Stimulated activated naive CD8-positive, alpha-beta T cell treated with anti-CD3 and anti-CD28 coated beads, Interleukin-15, Interleukin-2, amounts not matched to agents 100 ng/mL and 50 ng/mL, for 24 hours (primary cell): ENCODE measurements around the gene SLC24A4.

Experiments used
- H3K27ac Mint-ChIP-seq: one replicate; pipeline ENCODE4 v1.8.0; 2021; ENCODE audit warnings: mild to moderate bottlenecking, mixed read lengths
- H3K27me3 Mint-ChIP-seq: one replicate; pipeline ENCODE4 v1.8.0; 2021; ENCODE audit warnings: mixed read lengths
- H3K36me3 Mint-ChIP-seq: one replicate; pipeline ENCODE4 v1.8.0; 2021; ENCODE audit warnings: low read depth, mixed read lengths
- H3K4me1 Mint-ChIP-seq: one replicate; pipeline ENCODE4 v1.8.0; 2021; ENCODE audit warnings: low read depth, mixed read lengths
- H3K4me3 Mint-ChIP-seq: one replicate; pipeline ENCODE4 v1.8.0; 2021; ENCODE audit warnings: mild to moderate bottlenecking, mixed read lengths
- H3K9me3 Mint-ChIP-seq: one replicate; pipeline ENCODE4 v1.8.0; 2021; ENCODE audit warnings: mixed read lengths

Gene SLC24A4

DNA sequence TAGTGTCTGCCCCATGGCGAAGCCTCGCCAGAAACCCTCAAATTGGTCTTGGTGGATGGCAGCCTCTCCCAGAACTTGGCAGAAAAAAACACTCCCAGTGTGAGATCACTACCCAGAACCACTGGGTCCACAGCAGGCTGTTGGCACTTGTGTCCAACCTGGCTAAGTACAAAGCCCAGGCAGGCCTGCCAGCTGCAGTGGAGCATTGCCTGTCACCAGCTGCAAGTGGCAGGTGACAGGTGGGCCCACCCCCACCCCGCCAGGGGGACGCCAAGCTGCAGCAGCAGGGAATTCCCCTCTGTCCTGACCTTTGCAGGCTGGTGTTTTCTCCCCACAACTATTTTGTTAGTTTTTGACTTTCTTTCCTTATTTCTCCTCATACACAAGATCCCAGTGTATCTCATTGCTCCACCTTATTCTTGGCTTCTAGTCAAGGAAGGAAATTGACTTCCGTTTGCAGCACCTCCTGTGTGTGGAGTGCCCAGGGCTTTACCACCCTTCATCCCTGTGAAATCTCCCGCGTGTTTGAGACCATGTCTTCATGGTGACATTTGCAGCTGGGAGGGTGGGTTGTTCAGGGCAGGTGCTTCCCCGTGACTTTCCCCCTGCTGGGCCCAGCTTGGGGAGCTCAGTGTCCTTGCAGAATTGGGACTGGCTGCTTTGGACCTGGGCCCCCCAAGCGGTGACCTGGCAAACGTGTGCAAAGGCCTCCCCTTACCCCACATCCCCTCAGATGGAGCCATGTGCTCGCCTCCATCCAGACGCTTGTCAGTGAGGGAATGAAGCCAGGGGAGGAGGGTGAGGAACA lies 116.8 kb downstream of the SLC24A4 start:
- no peaks in the 10 kb centered on the region for H3K9me3 Mint-ChIP-seq
- no peaks in the 10 kb centered on the region for H3K36me3 Mint-ChIP-seq
- peaks cover 28% of the 10 kb centered on the region for H3K4me1 Mint-ChIP-seq
- no peaks in the 10 kb centered on the region for H3K27me3 Mint-ChIP-seq
- peak overlapping the region; percentile 56 for H3K27ac Mint-ChIP-seq
- no peak overlapping the region for H3K4me3 Mint-ChIP-seq

DNA sequence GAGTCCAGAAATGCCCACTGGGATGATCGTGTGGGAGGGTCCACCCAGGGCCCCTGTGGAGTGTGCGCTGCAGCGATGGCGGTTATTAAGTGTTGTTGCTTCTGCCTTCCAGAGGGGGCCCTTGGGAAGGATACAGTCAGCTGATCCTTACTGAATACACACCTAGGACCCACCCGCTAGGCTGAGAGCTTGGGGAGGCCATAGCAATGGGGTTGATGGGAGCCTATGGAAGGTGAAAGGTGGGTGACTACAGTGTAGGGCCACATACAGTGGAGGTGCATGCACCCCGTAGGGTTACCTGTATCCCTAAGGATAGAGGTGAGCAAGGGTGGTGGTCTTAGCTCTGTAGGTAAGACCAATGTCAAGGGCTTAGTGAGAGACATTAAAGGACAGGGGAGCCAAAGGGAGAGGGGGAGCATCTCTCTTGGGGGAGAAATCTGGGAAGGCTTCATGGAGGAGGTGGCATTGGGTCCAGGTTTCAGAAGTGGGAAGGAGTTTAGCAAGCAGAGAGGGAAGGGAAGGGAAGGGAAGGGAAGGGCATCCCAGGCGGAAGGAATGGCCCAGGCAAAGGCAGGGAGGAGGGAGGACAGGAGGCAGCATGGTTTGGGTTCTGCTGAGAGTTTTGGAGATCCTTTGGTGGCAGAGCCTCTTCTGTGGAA lies 117.5 kb downstream of the SLC24A4 start:
- no peaks in the 10 kb centered on the region for H3K9me3 Mint-ChIP-seq
- no peaks in the 10 kb centered on the region for H3K27me3 Mint-ChIP-seq
- H3K27ac Mint-ChIP-seq, result peak overlapping the region; percentile 61
- no peaks in the 10 kb centered on the region for H3K36me3 Mint-ChIP-seq
- peaks cover 28% of the 10 kb centered on the region for H3K4me1 Mint-ChIP-seq
- no peak overlapping the region for H3K4me3 Mint-ChIP-seq

DNA sequence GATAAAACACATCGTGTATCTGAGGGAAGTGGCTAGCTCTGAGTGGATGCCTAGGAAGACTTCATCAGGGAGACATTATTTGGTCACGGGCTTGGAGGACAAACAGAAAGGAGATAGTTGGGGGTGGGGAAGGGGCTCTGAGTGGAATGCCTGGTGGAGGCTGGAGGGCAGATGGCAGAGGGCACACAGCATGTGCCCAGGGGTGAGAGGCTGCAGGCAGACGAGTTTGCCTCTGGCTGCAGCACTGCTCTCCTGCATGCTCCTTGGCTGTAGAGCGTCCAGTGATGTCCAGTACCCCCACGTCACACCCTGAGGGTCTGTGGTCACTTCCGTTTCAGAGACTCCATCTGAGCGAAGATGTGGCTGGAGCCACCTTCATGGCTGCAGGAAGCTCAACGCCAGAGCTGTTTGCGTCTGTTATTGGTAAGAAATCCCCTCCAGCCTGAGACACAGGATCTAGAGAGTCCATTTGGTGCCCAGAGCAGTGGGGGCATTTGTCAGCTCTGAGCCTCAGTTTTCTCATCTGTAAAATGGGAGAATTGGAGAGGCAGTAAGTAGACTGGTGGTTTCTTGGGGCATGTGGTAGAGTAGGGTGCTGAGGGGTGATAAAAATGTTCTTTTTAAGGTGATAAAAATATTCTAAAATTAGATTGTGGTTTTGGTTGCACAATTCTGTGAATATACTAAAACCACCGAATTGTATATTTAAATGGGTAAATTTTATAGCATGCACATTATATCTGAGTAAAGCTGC lies 119.0 kb downstream of the SLC24A4 start:
- H3K27ac Mint-ChIP-seq, result no peak overlapping the region
- H3K36me3 Mint-ChIP-seq, result no peaks in the 10 kb centered on the region
- H3K27me3 Mint-ChIP-seq, result no peaks in the 10 kb centered on the region
- peaks cover 28% of the 10 kb centered on the region for H3K4me1 Mint-ChIP-seq
- no peak overlapping the region for H3K4me3 Mint-ChIP-seq
- H3K9me3 Mint-ChIP-seq, result no peaks in the 10 kb centered on the region

DNA sequence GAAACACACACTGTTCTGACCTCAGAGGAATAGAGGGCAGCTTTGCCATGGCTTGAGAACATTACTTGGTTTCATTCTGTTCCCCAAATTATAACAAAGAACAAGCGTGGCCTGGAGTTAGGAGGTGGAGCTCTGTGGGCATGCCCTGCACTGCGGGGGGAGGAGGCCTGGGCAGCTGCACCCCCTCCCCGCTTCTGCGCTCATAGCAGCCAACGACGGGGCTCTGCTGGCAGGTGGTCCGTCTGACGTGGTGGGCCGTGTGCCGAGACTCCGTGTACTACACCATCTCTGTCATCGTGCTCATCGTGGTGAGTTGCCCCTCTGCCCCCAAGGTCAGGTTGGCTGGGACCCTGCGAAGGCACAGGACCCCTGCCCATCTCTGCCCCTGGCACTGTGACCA lies 120.2 kb downstream of the SLC24A4 start:
- Mint-ChIP-seq H3K36me3 (no peaks in the 10 kb centered on the region), H3K4me1 (peaks cover 31% of the 10 kb centered on the region), H3K9me3 (no peaks in the 10 kb centered on the region), H3K27ac (no peak overlapping the region), H3K27me3 (no peaks in the 10 kb centered on the region), H3K4me3 (no peak overlapping the region)

DNA sequence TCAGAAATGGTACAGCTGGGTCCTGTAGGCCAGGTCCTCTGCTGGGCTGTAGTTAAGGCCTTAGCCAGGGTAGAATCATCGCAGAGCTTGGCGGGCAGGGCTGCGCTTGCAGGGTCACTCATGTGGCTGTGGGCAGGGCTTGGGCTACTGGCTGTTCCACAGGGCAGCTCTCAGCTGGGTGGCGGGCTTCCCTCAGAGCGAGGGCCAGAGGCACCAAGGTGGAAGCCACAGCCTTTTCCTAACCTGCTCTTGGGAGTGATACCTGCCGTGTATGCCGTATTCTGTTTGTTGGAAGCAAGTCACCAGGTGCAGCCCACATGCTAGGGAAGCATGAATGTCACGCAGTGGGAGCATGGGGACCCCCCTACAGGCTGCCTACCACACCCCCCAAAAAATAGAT lies 120.8 kb downstream of the SLC24A4 start:
- H3K27me3 Mint-ChIP-seq, result no peaks in the 10 kb centered on the region

DNA sequence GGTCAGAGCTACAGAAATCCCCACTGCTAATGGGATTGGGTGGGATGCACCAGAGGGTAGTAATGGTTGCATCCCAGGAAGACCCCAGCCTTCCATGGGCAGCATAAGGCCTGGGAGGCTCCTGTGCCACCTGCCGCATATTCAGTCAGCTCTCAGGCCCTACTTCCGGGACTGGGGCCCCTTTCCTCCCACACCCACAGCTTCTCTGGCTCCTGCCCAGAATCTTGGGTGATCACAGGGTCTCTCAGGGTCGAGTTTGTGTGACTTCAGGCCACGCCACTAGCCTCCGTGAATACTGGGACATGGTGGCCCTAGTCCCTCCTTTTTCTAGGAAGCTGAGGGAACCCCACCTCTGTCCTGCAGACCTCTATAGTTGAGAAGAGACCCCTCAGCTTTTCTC lies 123.8 kb downstream of the SLC24A4 start:
- peaks cover 9% of the 10 kb centered on the region for H3K4me1 Mint-ChIP-seq
- no peak overlapping the region for H3K27ac Mint-ChIP-seq
- H3K36me3 Mint-ChIP-seq, result no peaks in the 10 kb centered on the region
- H3K27me3 Mint-ChIP-seq, result no peaks in the 10 kb centered on the region
- no peaks in the 10 kb centered on the region for H3K9me3 Mint-ChIP-seq
- H3K4me3 Mint-ChIP-seq, result no peak overlapping the region

More for the DNA sequence above, 120.8 kb downstream of the SLC24A4 start:
- Mint-ChIP-seq H3K36me3 (no peaks in the 10 kb centered on the region), H3K4me1 (peaks cover 31% of the 10 kb centered on the region), H3K27ac (no peak overlapping the region), H3K9me3 (no peaks in the 10 kb centered on the region), H3K4me3 (no peak overlapping the region)

DNA sequence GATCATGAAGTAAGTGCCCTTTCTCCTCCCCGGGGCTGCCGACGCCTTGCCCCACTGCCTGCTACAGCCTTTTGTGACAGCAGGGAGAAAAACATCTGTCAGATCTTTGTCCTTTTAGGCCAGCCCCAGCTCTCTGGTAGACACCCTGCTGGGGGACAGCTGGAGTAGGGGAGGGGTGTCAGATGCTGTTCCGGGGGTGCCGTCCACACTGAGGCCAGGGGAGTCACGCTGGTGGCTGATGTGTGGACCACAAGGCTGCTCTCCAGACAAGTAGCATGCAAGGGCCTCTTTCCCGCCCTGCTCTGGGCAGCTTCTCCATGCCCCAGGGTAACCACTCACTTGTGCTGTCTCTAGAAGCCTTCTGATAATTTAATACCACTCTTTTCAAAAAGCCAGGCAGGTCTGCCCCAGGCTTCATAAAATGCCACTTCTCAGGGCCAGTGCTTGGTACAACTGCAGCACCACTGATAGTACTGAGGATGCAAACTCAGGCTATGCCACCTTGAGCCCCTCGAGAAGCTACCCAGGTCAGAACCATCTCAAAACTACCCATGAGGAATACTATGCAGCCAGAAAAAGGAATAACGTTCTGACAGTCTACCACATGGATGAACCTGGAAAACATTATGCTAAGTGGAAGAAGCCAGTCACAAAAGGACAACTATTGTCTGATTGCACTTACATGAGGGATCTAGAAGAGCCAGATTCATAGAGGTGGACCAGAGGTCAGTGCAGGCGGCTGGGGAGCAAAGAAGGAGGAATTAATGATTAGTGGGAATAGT lies 124.6 kb downstream of the SLC24A4 start:
- no peaks in the 10 kb centered on the region for H3K36me3 Mint-ChIP-seq
- H3K9me3 Mint-ChIP-seq, result no peaks in the 10 kb centered on the region
- no peak overlapping the region for H3K4me3 Mint-ChIP-seq
- H3K4me1 Mint-ChIP-seq, result peaks cover 3% of the 10 kb centered on the region
- peak overlapping the region; percentile 18 for H3K27ac Mint-ChIP-seq
- no peaks in the 10 kb centered on the region for H3K27me3 Mint-ChIP-seq

DNA sequence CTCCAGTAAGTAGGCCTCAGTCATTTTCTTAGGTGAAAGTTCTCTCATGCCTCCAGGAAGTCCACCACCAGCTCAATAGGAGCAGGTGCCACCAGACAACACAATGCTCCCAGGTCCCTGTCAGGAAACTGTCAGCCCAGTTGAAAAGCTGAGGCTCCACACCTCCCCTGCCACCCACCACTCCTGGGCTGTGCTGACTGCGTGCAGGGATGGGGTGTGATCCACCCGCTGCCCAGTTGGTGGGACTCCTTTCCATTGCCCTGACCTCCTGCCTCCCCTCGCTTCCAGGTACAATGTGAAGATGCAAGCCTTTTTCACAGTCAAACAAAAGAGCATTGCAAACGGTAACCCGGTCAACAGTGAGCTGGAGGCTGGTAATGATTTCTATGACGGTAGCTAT lies 125.8 kb downstream of the SLC24A4 start:
- peaks cover 3% of the 10 kb centered on the region for H3K4me1 Mint-ChIP-seq
- H3K27me3 Mint-ChIP-seq, result no peaks in the 10 kb centered on the region
- no peaks in the 10 kb centered on the region for H3K36me3 Mint-ChIP-seq
- no peak overlapping the region for H3K27ac Mint-ChIP-seq
- no peaks in the 10 kb centered on the region for H3K9me3 Mint-ChIP-seq
- no peak overlapping the region for H3K4me3 Mint-ChIP-seq

DNA sequence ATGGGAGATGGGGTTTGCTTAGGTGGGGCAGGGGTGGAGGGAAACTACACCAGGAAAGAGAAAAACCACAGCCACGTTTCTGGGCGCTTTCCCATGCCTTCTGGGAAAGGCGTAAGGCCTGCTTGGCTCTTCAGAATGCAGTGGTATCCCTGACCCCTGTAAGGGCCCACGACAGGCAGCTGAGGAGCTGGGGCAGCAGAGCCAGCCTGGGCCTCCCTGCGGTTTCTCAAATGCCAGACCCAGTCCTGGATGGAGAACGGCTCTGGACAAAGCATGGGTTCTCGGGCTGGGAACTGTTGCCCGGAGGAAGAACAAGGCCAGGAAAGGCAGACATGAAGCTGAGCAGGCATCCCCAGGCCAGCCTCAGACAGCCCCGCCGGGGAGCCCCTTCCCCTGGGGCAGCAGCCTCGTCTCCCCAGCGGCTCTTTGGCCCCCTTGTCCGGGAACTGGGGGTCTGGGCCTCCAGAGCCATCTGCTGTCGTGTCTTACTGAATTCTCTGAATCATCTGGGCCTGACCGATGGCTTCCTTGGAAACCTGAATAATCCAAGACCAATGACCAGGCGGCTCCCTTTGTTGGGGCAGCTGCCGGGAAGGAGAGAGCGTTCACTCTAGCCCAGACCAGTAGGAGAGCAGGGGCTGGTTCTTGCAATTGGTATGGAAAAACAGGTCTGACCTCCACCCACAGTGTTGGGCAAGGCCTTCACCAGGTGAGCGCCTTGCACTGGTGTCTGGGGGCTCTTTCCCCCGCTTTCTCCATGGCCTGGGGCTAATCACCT lies 126.6 kb downstream of the SLC24A4 start:
- no peak overlapping the region for H3K4me3 Mint-ChIP-seq
- no peak overlapping the region for H3K27ac Mint-ChIP-seq
- H3K27me3 Mint-ChIP-seq, result no peaks in the 10 kb centered on the region
- H3K4me1 Mint-ChIP-seq, result peaks cover 3% of the 10 kb centered on the region
- no peaks in the 10 kb centered on the region for H3K36me3 Mint-ChIP-seq
- H3K9me3 Mint-ChIP-seq, result no peaks in the 10 kb centered on the region

DNA sequence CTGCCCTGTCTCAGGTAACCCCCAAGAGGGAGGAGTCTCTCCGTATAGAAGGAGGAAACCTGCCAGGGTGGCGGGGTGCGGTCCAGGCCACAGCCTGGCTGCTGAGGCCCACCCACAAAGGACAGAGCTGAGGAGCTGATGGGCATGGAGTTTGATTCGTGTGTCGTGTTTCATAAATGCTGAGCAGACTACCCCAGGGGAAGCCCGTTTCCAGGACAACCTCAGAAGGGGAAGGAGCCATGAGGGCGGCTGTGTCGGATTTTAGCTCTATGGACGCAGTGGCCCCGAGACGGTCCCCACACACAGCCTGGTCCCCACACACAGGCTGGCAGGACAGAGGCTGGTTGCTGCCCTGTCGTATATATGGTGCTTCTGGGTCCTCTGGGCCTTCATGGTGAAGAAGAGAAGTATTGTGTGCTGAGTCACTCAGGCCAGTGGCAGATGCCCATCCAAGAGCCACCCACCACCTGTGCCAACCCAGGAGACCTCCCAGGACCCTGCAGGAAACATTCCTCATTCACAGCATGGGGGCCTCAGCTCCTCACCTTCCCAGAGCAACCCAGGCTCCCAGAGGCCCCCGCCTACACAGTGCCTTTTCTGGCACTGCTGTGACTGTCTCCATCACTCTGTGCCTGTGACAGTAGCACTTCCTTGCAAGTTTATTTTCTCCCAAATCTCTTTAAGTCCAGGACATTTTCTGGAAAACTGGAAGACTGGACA lies 127.5 kb downstream of the SLC24A4 start:
- H3K36me3 Mint-ChIP-seq, result no peaks in the 10 kb centered on the region
- H3K27ac Mint-ChIP-seq, result no peak overlapping the region
- no peaks in the 10 kb centered on the region for H3K9me3 Mint-ChIP-seq
- no peaks in the 10 kb centered on the region for H3K27me3 Mint-ChIP-seq
- peaks cover 3% of the 10 kb centered on the region for H3K4me1 Mint-ChIP-seq
- H3K4me3 Mint-ChIP-seq, result no peak overlapping the region

DNA sequence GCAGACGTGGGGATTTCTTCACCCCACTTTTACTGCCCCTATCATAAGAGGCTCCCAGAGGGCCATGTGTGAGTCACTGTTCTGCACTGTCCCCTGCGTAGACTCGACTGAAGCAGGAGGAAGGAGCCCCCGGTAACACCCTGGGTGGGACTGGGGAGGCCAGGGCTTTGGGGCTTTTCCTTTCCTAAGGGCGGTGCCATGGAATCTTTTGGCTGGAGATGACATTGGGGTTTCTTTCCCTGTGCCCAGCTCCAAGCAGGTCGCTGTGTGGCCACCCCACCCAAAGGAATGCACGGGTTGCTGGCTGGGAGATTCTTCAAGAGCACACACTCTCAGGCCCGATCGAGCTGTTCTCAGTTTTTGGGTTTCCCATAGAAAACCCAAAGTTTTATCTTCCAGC lies 128.3 kb downstream of the SLC24A4 start:
- H3K27ac Mint-ChIP-seq, result no peak overlapping the region
- no peak overlapping the region for H3K4me3 Mint-ChIP-seq
- no peaks in the 10 kb centered on the region for H3K27me3 Mint-ChIP-seq

DNA sequence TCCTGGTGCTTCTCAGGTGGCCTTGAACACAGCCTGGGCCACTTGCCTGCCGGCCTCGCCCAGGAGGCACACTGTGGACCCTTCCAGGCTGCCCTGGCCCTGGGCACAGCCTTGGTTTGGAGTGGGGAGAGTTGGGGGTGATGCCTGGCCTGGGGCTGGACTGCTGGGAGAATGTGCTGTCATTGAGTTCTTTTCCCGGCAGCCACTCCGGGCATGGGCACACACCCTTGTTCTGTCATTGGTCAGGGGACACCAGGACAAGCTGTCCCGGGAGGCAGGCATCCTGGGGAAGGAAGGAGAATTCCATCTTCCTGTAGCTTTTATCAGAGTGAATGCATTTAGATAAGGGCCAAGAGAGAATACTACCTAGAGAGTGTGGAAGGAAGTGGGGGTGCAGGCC lies 128.8 kb downstream of the SLC24A4 start:
- Mint-ChIP-seq H3K27ac (no peak overlapping the region), H3K4me1 (peaks cover 3% of the 10 kb centered on the region), H3K36me3 (no peaks in the 10 kb centered on the region), H3K27me3 (no peaks in the 10 kb centered on the region), H3K4me3 (no peak overlapping the region), H3K9me3 (no peaks in the 10 kb centered on the region)

More for the DNA sequence above, 128.3 kb downstream of the SLC24A4 start:
- no peaks in the 10 kb centered on the region for H3K36me3 Mint-ChIP-seq
- no peaks in the 10 kb centered on the region for H3K9me3 Mint-ChIP-seq
- peaks cover 3% of the 10 kb centered on the region for H3K4me1 Mint-ChIP-seq

DNA sequence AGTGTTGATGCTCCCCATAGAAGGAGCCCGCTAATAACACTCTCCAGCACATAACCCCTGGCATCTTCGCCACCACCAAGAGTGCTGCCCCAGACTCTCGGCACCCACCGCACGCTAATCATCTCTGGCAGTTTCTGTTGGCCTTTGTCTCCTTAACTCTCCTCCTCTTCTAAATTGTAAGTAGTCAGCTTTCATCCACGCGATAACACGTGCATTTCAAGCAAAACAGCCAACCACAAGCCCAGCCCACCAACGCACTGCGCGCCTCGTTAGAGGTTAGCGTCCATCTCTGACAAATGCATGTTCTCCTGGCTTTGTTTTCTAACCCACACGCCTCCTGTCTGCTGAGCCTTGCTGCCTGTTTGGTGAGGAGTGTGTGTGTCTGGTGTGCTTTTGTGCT lies 129.5 kb downstream of the SLC24A4 start:
- H3K36me3 Mint-ChIP-seq, result no peaks in the 10 kb centered on the region
- H3K4me1 Mint-ChIP-seq, result no peaks in the 10 kb centered on the region
- no peak overlapping the region for H3K27ac Mint-ChIP-seq
- H3K27me3 Mint-ChIP-seq, result no peaks in the 10 kb centered on the region
- no peak overlapping the region for H3K4me3 Mint-ChIP-seq
- H3K9me3 Mint-ChIP-seq, result no peaks in the 10 kb centered on the region
